Endothelial cell of umbilical vein (primary cell): ENCODE measurements around the gene TAF11L14. TPM values are rescaled to one million over a fixed set of nuclear protein-coding genes. Genes with fewer than 3 reads are reported as not detected.

Experiments used
- BruUV-seq: library from RNA; stranded (reverse); fragments of 400-500 nt; replicated peaks from 2 replicates; lab custom pipeline; 2021; lab: Mats Ljungman, UMichigan
- CTCF ChIA-PET: fragments of 300-600, 350-600 bp; sonication (Branson Sonifier 250); formaldehyde crosslinking; loops from one replicate; lab custom pipeline; 2021; ENCODE audit warnings: antibody characterized with exemption, inconsistent platforms; lab: Charles Lee
- POLR2A ChIA-PET: fragments of 300-600, 350-600 bp; sonication (Branson Sonifier 250); formaldehyde crosslinking; loops from one replicate; lab custom pipeline; 2021; ENCODE audit warnings: antibody characterized with exemption, inconsistent platforms; lab: Charles Lee
- DNase-seq: peaks from one replicate; pipeline ENCODE4 v3.0.0-alpha.2; 2011; ENCODE audit warnings: low read depth, low spot score
- FAIRE-seq: peaks from 2 replicates; lab custom pipeline; 2011; peaks lifted over from hg19 to GRCh38; lab: Jason Lieb, UNC
- H2AFZ ChIP-seq: 2 replicates; pipeline ENCODE4 v1.6.0; 2012; ENCODE audit warnings: low read depth, low read length, control low read depth, inconsistent platforms
- H3K27ac ChIP-seq: 2 replicates; pipeline ENCODE4 v1.5.1; 2011; ENCODE audit warnings: low read depth, mild to moderate bottlenecking, control low read depth, low read length, moderate library complexity; ENCODE audit not compliant: insufficient read depth
- H3K27me3 ChIP-seq, 2 experiments: 2 replicates each; pipeline versions ENCODE4 v1.6.0 to v1.6.1; 2011; ENCODE audit warnings: low read length in 2 of 2, mixed read lengths in 1 of 2; ENCODE audit not compliant: control insufficient read depth in 2 of 2, insufficient read depth in 2 of 2
- H3K36me3 ChIP-seq, 2 experiments: 2 replicates in 1 of 2; 3 replicates in 1 of 2; pipeline ENCODE4 v1.5.1; 2011; ENCODE audit warnings: low read length in 2 of 2, mild to moderate bottlenecking in 1 of 2, moderate library complexity in 1 of 2; ENCODE audit not compliant: control insufficient read depth in 2 of 2, insufficient read depth in 2 of 2; ENCODE audit errors: extremely low read depth in 1 of 2
- H3K4me1 ChIP-seq: 3 replicates; pipeline ENCODE4 v1.5.1; 2011; ENCODE audit warnings: mild to moderate bottlenecking, low read length; ENCODE audit not compliant: control insufficient read depth, insufficient read depth; ENCODE audit errors: extremely low read depth
- H3K4me2 ChIP-seq: 2 replicates; pipeline ENCODE4 v1.6.1; 2011; ENCODE audit warnings: low read length, control low read depth, mixed read lengths; ENCODE audit not compliant: insufficient read depth
- H3K4me3 ChIP-seq, 3 experiments: fragments of 200-600 bp in 1 of 3; sonication (generic), shearing (Covaris generic) in 1 of 3; replicated peaks in 1 of 3; 2 replicates each; pipeline ENCODE4 v1.5.1; 2011 to 2016; ENCODE audit warnings: control low read depth in 3 of 3, low read length in 3 of 3, mild to moderate bottlenecking in 2 of 3, inconsistent platforms in 1 of 3, low read depth in 1 of 3, moderate library complexity in 1 of 3; ENCODE audit not compliant: insufficient read depth in 1 of 3
- H3K79me2 ChIP-seq: 2 replicates; pipeline ENCODE4 v1.6.0; 2012; ENCODE audit warnings: low read length, inconsistent platforms; ENCODE audit not compliant: control insufficient read depth, insufficient read depth
- H3K9ac ChIP-seq: replicated peaks from 2 replicates; pipeline ENCODE3; 2011; ENCODE audit warnings: low read length, control low read depth; ENCODE audit not compliant: insufficient read depth; ENCODE audit errors: extremely low read depth
- H3K9me1 ChIP-seq: replicated peaks from 3 replicates; pipeline ENCODE4 v1.6.0; 2011; ENCODE audit warnings: mild to moderate bottlenecking, low read length; ENCODE audit not compliant: control insufficient read depth, insufficient read depth; ENCODE audit errors: extremely low read depth
- H3K9me3 ChIP-seq: replicated peaks from 2 replicates; pipeline ENCODE4 v1.5.1; 2012; ENCODE audit warnings: low read length, inconsistent platforms; ENCODE audit not compliant: control insufficient read depth, insufficient read depth
- H4K20me1 ChIP-seq: replicated peaks from 2 replicates; pipeline ENCODE3; 2011; ENCODE audit warnings: mild to moderate bottlenecking, low read length; ENCODE audit not compliant: control insufficient read depth, insufficient read depth; ENCODE audit errors: extremely low read depth
- CTCF ChIP-seq, 2 donors: IDR thresholded peaks; 1 replicate in 1 of 2; 2 replicates in 1 of 2; pipeline ENCODE4 v1.5.1; 2011; ENCODE audit warnings: low read length in 2 of 2, mild to moderate bottlenecking in 2 of 2, moderate library complexity in 2 of 2, control low read depth in 1 of 2, inconsistent platforms in 1 of 2, low read depth in 1 of 2; ENCODE audit not compliant: insufficient read depth in 1 of 2; ENCODE audit errors: extremely low read depth in 1 of 2
- EZH2 ChIP-seq: IDR thresholded peaks from 2 replicates; pipeline ENCODE4 v1.6.1; 2012; ENCODE audit warnings: borderline replicate concordance, low read depth, mild to moderate bottlenecking, moderate library complexity, low read length, inconsistent platforms; ENCODE audit not compliant: severe bottlenecking
- FOS ChIP-seq: IDR thresholded peaks from 2 replicates; pipeline ENCODE4 v1.6.1; 2011; ENCODE audit warnings: mild to moderate bottlenecking, low read length, moderate library complexity, borderline replicate concordance; ENCODE audit not compliant: insufficient read depth
- GATA2 ChIP-seq: IDR thresholded peaks from 2 replicates; pipeline ENCODE4 v1.7.0; 2011; ENCODE audit warnings: low read depth, mild to moderate bottlenecking, moderate library complexity, mixed read lengths, low read length; ENCODE audit not compliant: insufficient read length, insufficient read depth
- JUN ChIP-seq: IDR thresholded peaks from 2 replicates; pipeline ENCODE4 v1.6.1; 2011; ENCODE audit warnings: borderline replicate concordance, low read depth; ENCODE audit not compliant: insufficient read length, insufficient read depth
- MAX ChIP-seq: IDR thresholded peaks from 2 replicates; pipeline ENCODE4 v1.6.1; 2011; ENCODE audit not compliant: insufficient read depth, insufficient read length
- MYC ChIP-seq: IDR thresholded peaks from one replicate; pipeline ENCODE4 v1.6.1; 2011; ENCODE audit warnings: mild to moderate bottlenecking, low read depth, low read length
- POLR2A ChIP-seq: IDR thresholded peaks from 2 replicates; pipeline ENCODE4 v1.6.1; 2012; ENCODE audit warnings: low read depth, mild to moderate bottlenecking, control low read depth, low read length
- POLR2AphosphoS5 ChIP-seq: IDR thresholded peaks from 2 replicates; pipeline ENCODE4 v1.6.1; 2012; ENCODE audit warnings: low read depth, mild to moderate bottlenecking, control low read depth, low read length, moderate library complexity; ENCODE audit not compliant: insufficient read depth
- dilution Hi-C: fragments of 300-500 bp; cut with MboI; formaldehyde crosslinking; loops from one replicate; pipeline ENCODE4 v1.15.0; 2019; ENCODE audit warnings: low sequenced_read_pairs; ENCODE audit not compliant: extremely low pct_ligation_motif_present
- intact Hi-C: fragments of 100-400 bp; cut with micrococcal nuclease; formaldehyde crosslinking; loops from one replicate; pipeline ENCODE4 v1.10.0; 2022
- polyA plus RNA-seq, 4 experiments: library from polyadenylated mRNA; depleted of rRNA in 3 of 4; stranded (reverse) in 3 of 4; unstranded in 1 of 4; fragments of >200 nt; gene quantifications; 2 replicates each; pipeline versions ENCODE4 v1.2.1 to v1.2.3, GENCODE V29; 2011 to 2012; ENCODE audit warnings: missing spikeins in 1 of 4
- total RNA-seq: library from RNA; stranded (reverse); gene quantifications from 2 replicates; pipeline ENCODE4 v1.2.3, GENCODE V29; 2021

The TAF11L14 gene
- total and polyA plus RNA-seq, 2 donors (not counting 3 experiments of a cell fraction or from before 2014, with no cell fraction given), result not detected

- H3K27ac ChIP-seq, result no peak overlapping the region
- H3K36me3 ChIP-seq, result no peaks in the 10 kb centered on the region
- H3K4me2 ChIP-seq, result no peak overlapping the region
- H3K9me3 ChIP-seq, result no peaks in the 10 kb centered on the region
- H4K20me1 ChIP-seq, result no peaks in the 10 kb centered on the region
- DNase-seq (no peak), FAIRE-seq (no peak)
- no peak overlapping the region for H3K4me3 ChIP-seq
- CTCF ChIA-PET, result no interaction called here
- no TSS peak for BruUV-seq
- POLR2A ChIA-PET, result no interaction called here
- H2AFZ ChIP-seq, result no peak overlapping the region
- no peaks in the 10 kb centered on the region for H3K79me2 ChIP-seq
- dilution Hi-C loops (no loop called here), intact Hi-C loops (no loop called here)
- no peaks in the 10 kb centered on the region for H3K27me3 ChIP-seq
- H3K4me1 ChIP-seq, result no peaks in the 10 kb centered on the region
- H3K9me1 ChIP-seq, result no peaks in the 10 kb centered on the region
- H3K9ac ChIP-seq, result no peak overlapping the region
- TF ChIP-seq MAX, result no peak
- TF ChIP-seq EZH2, result no peak
- no peak for TF ChIP-seq FOS
- no peak for TF ChIP-seq MYC
- no peak for TF ChIP-seq CTCF (IDR thresholded peaks at IDR 0.05; ENCODE audit: extremely low read depth in 1 of 2, insufficient read depth in 1 of 2, low read depth in 1 of 2, low read length in 2 of 2)
- TF ChIP-seq GATA2, result no peak
- no peak for TF ChIP-seq JUN
- TF ChIP-seq POLR2A, result no peak
- TF ChIP-seq POLR2AphosphoS5, result no peak
Observed at GRCh38 chr5:17665836-17666235, 31.6 kb downstream of the TAF11L14 start.
